Ectodermal cell (in vitro differentiated cells): ENCODE results near the gene FZR1.

Experiments used
- H3K27ac ChIP-seq: 2 replicates; pipeline ENCODE4 v1.7.0; 2013; ENCODE audit warnings: mild to moderate bottlenecking, low read depth, low read length; ENCODE audit not compliant: insufficient read depth, poor library complexity, severe bottlenecking
- H3K27me3 ChIP-seq: 2 replicates; pipeline ENCODE4 v1.7.0; 2013; ENCODE audit warnings: mild to moderate bottlenecking, low read length; ENCODE audit not compliant: insufficient read depth, control insufficient read depth, poor library complexity, severe bottlenecking
- H3K36me3 ChIP-seq: one replicate; pipeline ENCODE4 v1.7.0; 2013; ENCODE audit warnings: low read length; ENCODE audit not compliant: control insufficient read depth, insufficient read depth
- H3K4me1 ChIP-seq: one replicate; pipeline ENCODE4 v1.7.0; 2013; ENCODE audit warnings: low read length; ENCODE audit not compliant: control insufficient read depth, insufficient read depth
- H3K4me3 ChIP-seq: 2 replicates; pipeline ENCODE4 v1.7.0; 2013; ENCODE audit warnings: low read depth, low read length, control low read depth; ENCODE audit not compliant: insufficient read depth
- H3K9me3 ChIP-seq: 2 replicates; pipeline ENCODE4 v1.7.0; 2013; ENCODE audit warnings: mild to moderate bottlenecking, low read length, moderate library complexity; ENCODE audit not compliant: control insufficient read depth
- WGBS, 2 experiments: methylation state at CpG; one replicate each; pipeline ENCODE4 v1.1.7; 2013; ENCODE audit warnings: missing lambda C conversion rate in 2 of 2; 5-methylcytosine and 5-hydroxymethylcytosine counted together

Gene FZR1

DNA sequence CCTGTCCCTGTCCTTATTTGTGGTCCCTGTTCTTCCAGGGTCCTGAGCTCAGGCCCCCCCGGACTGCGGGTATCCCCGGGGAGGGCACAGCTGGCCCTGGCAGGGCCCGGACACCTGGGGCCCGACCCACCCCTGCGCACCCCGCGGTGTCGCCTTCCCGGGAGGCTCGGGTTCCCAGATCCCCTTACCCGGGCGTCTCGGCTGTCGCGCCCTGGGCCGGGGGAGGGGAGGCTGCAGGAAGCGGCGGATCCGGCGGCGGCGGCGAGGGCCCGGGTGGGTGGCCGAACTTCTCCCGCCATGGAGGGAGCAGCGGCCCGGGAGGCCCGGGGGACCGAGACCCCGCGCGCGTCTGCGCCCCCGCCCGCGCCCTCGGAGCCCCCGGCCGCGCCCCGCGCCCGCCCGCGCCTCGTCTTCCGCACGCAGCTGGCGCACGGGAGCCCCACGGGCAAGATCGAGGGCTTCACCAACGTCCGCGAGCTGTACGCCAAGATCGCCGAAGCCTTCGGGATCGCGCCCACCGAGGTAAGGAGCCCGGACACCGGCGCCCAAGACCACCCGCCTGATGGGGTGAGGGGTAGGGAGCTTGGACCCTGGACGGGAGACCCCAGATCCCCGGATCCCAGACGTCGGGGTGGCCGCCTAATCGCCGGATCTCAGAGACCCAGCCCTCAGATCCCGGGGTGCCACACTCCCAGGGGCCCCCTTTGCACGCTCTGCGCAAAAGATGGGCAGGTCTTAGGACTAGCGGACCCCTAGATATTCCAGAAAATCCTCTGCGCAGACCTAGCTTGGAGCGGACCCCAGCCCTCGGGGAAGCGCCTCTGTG lies 79.4 kb downstream of the FZR1 start, which contains the start of gene GIPC3:
TSS of gene GIPC3 (plus strand) at position 178 of the 826 bp plus-strand sequence. CDS start at position 298, 120 bp downstream.
- WGBS, 2 experiments = 17% methylated on average over 84 of the region's 84 CpGs
- Histone ChIP-seq H3K27ac (no peak within 1 kb of the TSS), H3K4me3 (no peak within 1 kb of the TSS), H3K4me1 (no peaks in the 10 kb centered on the region), H3K9me3 (no peaks in the 10 kb centered on the region), H3K36me3 (no peaks in the 10 kb centered on the region), H3K27me3 (peaks cover 47% of the 10 kb centered on the region)

DNA sequence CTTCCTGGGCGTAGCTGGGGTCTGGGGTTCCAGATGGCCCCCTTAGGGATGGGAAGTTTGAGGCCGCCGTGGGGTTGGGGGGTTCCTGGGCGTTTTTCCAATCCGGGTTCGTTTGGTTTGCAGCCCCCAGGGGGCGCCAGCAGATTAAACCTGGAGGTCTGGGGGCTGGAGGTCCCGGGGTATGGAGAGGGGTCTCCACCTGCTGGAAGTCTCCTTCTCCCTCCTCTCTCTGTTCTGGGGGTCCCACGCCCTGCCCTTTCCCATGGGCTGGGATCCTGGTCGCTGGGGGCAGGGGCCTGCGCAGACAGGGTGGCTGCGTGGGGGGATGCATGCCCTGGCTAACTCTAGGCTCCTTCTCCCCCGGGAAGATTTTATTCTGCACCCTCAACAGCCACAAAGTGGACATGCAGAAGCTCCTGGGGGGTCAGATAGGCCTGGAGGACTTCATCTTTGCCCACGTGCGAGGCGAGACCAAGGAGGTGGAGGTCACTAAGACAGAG lies 80.1 kb downstream of the FZR1 start:
- Histone ChIP-seq H3K4me3 (no peak overlapping the region), H3K9me3 (no peaks in the 10 kb centered on the region), H3K27ac (no peak overlapping the region), H3K36me3 (no peaks in the 10 kb centered on the region), H3K4me1 (no peaks in the 10 kb centered on the region), H3K27me3 (peaks cover 47% of the 10 kb centered on the region)
- WGBS, 2 experiments = 32 to 36% methylated on average over 16 of the region's 16 CpGs

DNA sequence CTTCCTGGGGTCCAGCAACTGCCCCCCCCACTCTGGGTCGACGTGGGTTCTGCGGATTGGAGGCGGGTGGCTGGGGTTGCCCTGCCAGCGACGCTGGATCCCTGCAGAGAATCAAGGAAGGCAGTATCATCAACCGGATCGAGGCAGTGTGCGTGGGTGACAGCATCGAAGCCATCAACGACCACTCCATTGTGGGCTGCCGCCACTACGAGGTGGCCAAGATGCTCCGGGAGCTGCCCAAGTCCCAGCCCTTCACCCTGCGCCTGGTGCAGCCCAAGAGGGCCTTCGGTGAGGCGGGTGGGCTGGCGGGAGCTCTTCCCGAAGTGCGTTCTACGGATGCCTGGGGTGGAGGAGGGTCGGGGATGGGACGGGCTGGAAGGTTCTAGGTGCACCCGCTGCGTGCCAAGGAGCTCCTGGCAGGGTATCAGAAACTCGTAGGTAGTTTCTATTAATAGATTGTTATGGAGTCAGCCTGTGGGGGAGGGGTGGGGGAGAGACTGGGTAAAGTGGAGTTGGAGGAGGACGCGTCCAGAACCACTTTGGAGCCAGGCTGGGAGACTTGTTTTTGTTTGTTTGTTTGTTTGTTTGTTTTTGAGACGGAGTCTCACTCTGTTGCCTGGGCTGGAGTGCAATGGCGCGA lies 80.7 kb downstream of the FZR1 start:
- H3K27me3 ChIP-seq = peaks cover 44% of the 10 kb centered on the region
- no peaks in the 10 kb centered on the region for H3K4me1 ChIP-seq
- no peaks in the 10 kb centered on the region for H3K36me3 ChIP-seq
- H3K9me3 ChIP-seq = no peaks in the 10 kb centered on the region
- no peak overlapping the region for H3K4me3 ChIP-seq
- 74 to 75% methylated on average over 31 of the region's 31 CpGs for WGBS, 2 experiments
- no peak overlapping the region for H3K27ac ChIP-seq
